SK-N-MC (cell line): Measurements from ENCODE around the gene ZNF30.

Experiments
- EZH2 ChIP-seq: fragments of 200-600 bp; sonication (generic); IDR thresholded peaks from one replicate; pipeline ENCODE4 v1.6.1; 2017; ENCODE audit warnings: antibody characterized with exemption
- FOXP2 ChIP-seq: optimal IDR thresholded peaks from 2 replicates; pipeline ENCODE3; 2011; ENCODE audit warnings: mild to moderate bottlenecking, moderate library complexity; ENCODE audit not compliant: insufficient read depth; ENCODE audit errors: extremely low read length, control extremely low read depth
- POLR2AphosphoS5 ChIP-seq: IDR thresholded peaks from 2 replicates; pipeline ENCODE4 v1.6.1; 2012; ENCODE audit warnings: mild to moderate bottlenecking, low read depth, low read length, borderline replicate concordance

DNA sequence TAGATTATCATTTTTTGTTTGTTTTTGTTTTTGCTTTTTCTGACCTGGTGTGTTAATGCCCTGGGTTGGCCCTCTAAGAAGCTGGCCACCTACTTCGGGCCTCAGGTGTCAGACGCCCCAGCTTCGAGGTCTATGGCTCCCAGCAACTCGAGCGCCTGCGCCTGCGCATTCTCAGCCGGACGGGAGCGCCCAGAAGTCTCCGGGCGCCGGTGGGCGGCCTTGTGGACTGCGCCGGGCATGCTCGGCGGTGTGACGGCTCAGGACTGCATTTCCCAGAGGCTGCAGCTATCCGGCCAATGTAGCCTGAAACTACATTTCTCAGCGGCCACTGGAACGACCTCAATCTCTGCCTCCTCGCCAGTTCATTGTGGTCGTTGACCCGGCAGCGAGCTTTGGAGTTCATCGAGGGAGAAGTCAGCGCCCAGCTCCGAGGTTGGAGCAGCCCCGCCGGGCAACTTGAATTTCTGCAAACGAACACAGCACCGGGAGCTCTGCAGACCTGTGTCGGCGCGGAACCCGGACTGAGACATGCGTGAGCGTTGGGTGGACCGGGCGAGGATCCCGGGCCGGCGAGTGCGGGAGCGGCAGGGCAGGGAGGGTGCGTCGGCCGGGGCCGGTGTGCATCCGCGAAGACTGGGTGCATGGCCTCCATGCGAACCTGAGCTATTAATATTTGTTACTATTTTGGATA, at the start of gene ZNF30:
- TF ChIP-seq EZH2 (no peak), POLR2AphosphoS5 (peak; percentile 81), FOXP2 (no peak)
